HG03108 (cell line): ENCODE data around the gene SRXN1.
"Not testable (repeated sequence)": the region's sequence is repeated elsewhere in the genome, so short reads cannot be mapped to it uniquely, and the experiment has no call there.

Source experiments
- ATAC-seq: cut with Tn5 transposase; IDR thresholded peaks from one replicate; pipeline ENCODE4 v1.9.1; 2021; ENCODE audit warnings: moderate library complexity; ENCODE audit not compliant: unreplicated experiment

SRXN1 gene

GRCh38 chr20:655726-656624, 3.0 kb upstream of the SRXN1 start:
- ATAC-seq = no peak

- ATAC-seq = no peak
Observed at GRCh38 chr20:654417-654750, 1.4 kb upstream of the SRXN1 start.

- ATAC-seq = no peak
Observed at GRCh38 chr20:653590-654416, 803 bp upstream of the SRXN1 start.

GRCh38 chr20:652615-653109, 338 bp downstream of the SRXN1 start:
- no peak for ATAC-seq

- ATAC-seq = no peak
Observed at GRCh38 chr20:651713-652614, 1.0 kb downstream of the SRXN1 start.

- no peak for ATAC-seq
Observed at GRCh38 chr20:650954-651353, 2.0 kb downstream of the SRXN1 start.

- no peak for ATAC-seq
Observed at GRCh38 chr20:650281-650680, 2.7 kb downstream of the SRXN1 start.

GRCh38 chr20:647479-648019, 5.5 kb downstream of the SRXN1 start:
- ATAC-seq = no peak

- no peak for ATAC-seq
Observed at GRCh38 chr20:646868-647233, 6.1 kb downstream of the SRXN1 start.

- no peak for ATAC-seq
Observed at GRCh38 chr20:646107-646867, 6.7 kb downstream of the SRXN1 start.

- peak; percentile 55 for ATAC-seq
Observed at GRCh38 chr20:645318-646106, 7.5 kb downstream of the SRXN1 start.

GRCh38 chr20:644692-645317, 8.2 kb downstream of the SRXN1 start:
- ATAC-seq = no peak

GRCh38 chr20:642398-643174, 10.4 kb downstream of the SRXN1 start:
- no peak for ATAC-seq

- not testable (repeated sequence) for ATAC-seq
Observed at GRCh38 chr20:642013-642397, 11.0 kb downstream of the SRXN1 start.

GRCh38 chr20:641516-641875, 11.5 kb downstream of the SRXN1 start:
- no peak for ATAC-seq

GRCh38 chr20:640674-641515, 12.1 kb downstream of the SRXN1 start:
- no peak for ATAC-seq

GRCh38 chr20:638579-638978, 14.4 kb downstream of the SRXN1 start:
- ATAC-seq = no peak
